GM23338 (cell line): ENCODE results near the gene OR5AR1. TPM values are rescaled to one million over a fixed set of nuclear protein-coding genes. Genes with fewer than 3 reads are reported as not detected.

Experiments used
- ATAC-seq: fragments of 200-7000 bp; cut with Tn5 transposase; 3 replicates; pipeline ENCODE4 v1.9.1; 2020
- DNase-seq: peaks from one replicate; pipeline ENCODE4 v3.0.0-alpha.2; 2015; ENCODE audit warnings: low spot score
- H2AFZ ChIP-seq: fragments of 200-600 bp; sonication (generic); 2 replicates; pipeline ENCODE4 v1.8.0; 2016; ENCODE audit warnings: antibody characterized with exemption, mild to moderate bottlenecking, moderate library complexity
- H3F3A ChIP-seq: fragments of 200-600 bp; sonication (generic); replicated peaks from 2 replicates; pipeline ENCODE4 v1.8.0; 2017; ENCODE audit warnings: antibody characterized with exemption, mixed run types, low read depth
- H3K27ac ChIP-seq: fragments of 200-600 bp; sonication (generic); 2 replicates; pipeline ENCODE4 v1.6.1; 2016; ENCODE audit warnings: low read depth
- H3K27me3 ChIP-seq: fragments of 200-600 bp; sonication (generic); 2 replicates; pipeline ENCODE4 v1.8.0; 2016; ENCODE audit warnings: mild to moderate bottlenecking, mixed run types, moderate library complexity; ENCODE audit not compliant: insufficient read depth
- H3K36me3 ChIP-seq: fragments of 200-600 bp; sonication (generic); 2 replicates; pipeline ENCODE4 v1.8.0; 2016; ENCODE audit warnings: mild to moderate bottlenecking; ENCODE audit not compliant: insufficient read depth
- H3K4me1 ChIP-seq: fragments of 200-600 bp; sonication (generic); 2 replicates; pipeline ENCODE4 v1.8.0; 2016; ENCODE audit warnings: mild to moderate bottlenecking, moderate library complexity; ENCODE audit not compliant: insufficient read depth
- H3K4me2 ChIP-seq: fragments of 200-600 bp; sonication (generic); 2 replicates; pipeline ENCODE4 v1.7.1; 2017; ENCODE audit warnings: mixed run types
- H3K4me3 ChIP-seq: fragments of 200-600 bp; sonication (generic); 2 replicates; pipeline ENCODE4 v1.6.1; 2016; ENCODE audit warnings: mixed run types
- H3K79me2 ChIP-seq: fragments of 200-600 bp; sonication (generic); replicated peaks from 2 replicates; pipeline ENCODE4 v1.8.0; 2017; ENCODE audit warnings: mild to moderate bottlenecking; ENCODE audit not compliant: insufficient read depth
- H3K9me2 ChIP-seq: fragments of 200-600 bp; sonication (generic); 2 replicates; pipeline ENCODE4 v1.8.0; 2017; ENCODE audit not compliant: insufficient read depth
- H4K20me1 ChIP-seq: fragments of 200-600 bp; sonication (generic); replicated peaks from 2 replicates; pipeline ENCODE4 v1.8.0; 2017; ENCODE audit warnings: mild to moderate bottlenecking; ENCODE audit not compliant: insufficient read depth
- H3K27ac Mint-ChIP-seq: 2 replicates; pipeline ENCODE4 v1.8.0; 2020; ENCODE audit warnings: inconsistent platforms, mild to moderate bottlenecking, moderate library complexity, mixed read lengths
- H3K27me3 Mint-ChIP-seq: 3 replicates; pipeline ENCODE4 v1.8.0; 2022; ENCODE audit warnings: low read depth, mild to moderate bottlenecking, moderate library complexity, mixed read lengths, inconsistent platforms; ENCODE audit not compliant: insufficient read depth, poor library complexity
- H3K36me3 Mint-ChIP-seq: 3 replicates; pipeline ENCODE4 v1.8.0; 2021; ENCODE audit warnings: low read depth, mild to moderate bottlenecking, inconsistent platforms, moderate library complexity, mixed read lengths
- H3K4me1 Mint-ChIP-seq: 3 replicates; pipeline ENCODE4 v1.8.0; 2020; ENCODE audit warnings: mild to moderate bottlenecking, inconsistent platforms, mixed read lengths
- H3K4me3 Mint-ChIP-seq: 3 replicates; pipeline ENCODE4 v1.8.0; 2021; ENCODE audit warnings: moderate library complexity, mild to moderate bottlenecking, inconsistent platforms, mixed read lengths
- H3K9me3 Mint-ChIP-seq: 3 replicates; pipeline ENCODE4 v1.8.0; 2020; ENCODE audit warnings: moderate library complexity, mild to moderate bottlenecking, inconsistent platforms, mixed read lengths
- CREB1 ChIP-seq: fragments of 250-450 bp; sonication (Bioruptor Pico); IDR thresholded peaks from 2 replicates; pipeline ENCODE4 v1.5.0; 2020; ENCODE audit warnings: low read depth, mild to moderate bottlenecking, moderate library complexity
- CTCF ChIP-seq, 2 experiments: fragments of 200-600 bp in 1 of 2; sonication (generic) in 1 of 2; conservative IDR thresholded peaks; 2 replicates each; pipeline versions ENCODE4 v1.5.1 to v1.6.1; 2016 to 2017; ENCODE audit warnings: antibody characterized with exemption in 2 of 2, low read depth in 2 of 2, mild to moderate bottlenecking in 2 of 2, moderate library complexity in 1 of 2
- EZH2 ChIP-seq: fragments of 200-600 bp; sonication (generic); IDR thresholded peaks from one replicate; pipeline ENCODE4 v1.8.0; 2017; ENCODE audit warnings: antibody characterized with exemption, mild to moderate bottlenecking, low read depth; ENCODE audit not compliant: unreplicated experiment
- EZH2phosphoT487 ChIP-seq: fragments of 200-600 bp; sonication (generic); IDR thresholded peaks from one replicate; pipeline ENCODE4 v1.8.1; 2018; ENCODE audit warnings: antibody characterized with exemption; ENCODE audit not compliant: unreplicated experiment
- JUNB ChIP-seq: IDR thresholded peaks from one replicate; pipeline ENCODE4 v1.6.1; 2016; ENCODE audit warnings: antibody characterized with exemption; ENCODE audit not compliant: unreplicated experiment
- NANOG ChIP-seq: IDR thresholded peaks from 2 replicates; pipeline ENCODE4 v1.6.1; 2016; ENCODE audit warnings: antibody characterized with exemption, borderline replicate concordance
- POLR2AphosphoS5 ChIP-seq: IDR thresholded peaks from 2 replicates; pipeline ENCODE4 v1.6.1; 2016; ENCODE audit warnings: antibody characterized with exemption, low read depth
- STAT1 ChIP-seq: IDR thresholded peaks from one replicate; pipeline ENCODE4 v1.6.1; 2016; ENCODE audit warnings: antibody characterized with exemption; ENCODE audit not compliant: unreplicated experiment
- ZNF114 ChIP-seq: fragments of 250-450 bp; sonication (Bioruptor Pico); IDR thresholded peaks from 2 replicates; pipeline ENCODE4 v1.5.0; 2020; ENCODE audit warnings: mild to moderate bottlenecking, moderate library complexity
- ZNF331 ChIP-seq: fragments of 250-450 bp; sonication (Bioruptor Pico); IDR thresholded peaks from 2 replicates; pipeline ENCODE4 v1.5.0; 2020; ENCODE audit warnings: low read depth, mild to moderate bottlenecking, moderate library complexity
- ZNF462 ChIP-seq: fragments of 250-450 bp; sonication (Bioruptor Pico); IDR thresholded peaks from 2 replicates; pipeline ENCODE4 v1.5.0; 2020; ENCODE audit warnings: mild to moderate bottlenecking, moderate library complexity
- polyA plus RNA-seq: library from polyadenylated mRNA; unstranded; fragments of >200 nt; fragmentation: Nextera tagmentation; extraction: Ambion mirVana; gene quantifications from 2 replicates; pipeline ENCODE4 v1.2.1, GENCODE V29; 2016
- total RNA-seq: library from RNA; depleted of rRNA; stranded (reverse); fragments of >200 nt; shearing (Covaris generic); gene quantifications from 2 replicates; pipeline ENCODE4 v1.2.3, GENCODE V29; 2014

OR5AR1 gene
- total and polyA plus RNA-seq, 2 experiments from 2014 or later, result not detected

- no peaks in the 10 kb centered on the region for H3K36me3 ChIP-seq
Observed at GRCh38 chr11:56632329-56632728, 31.2 kb upstream of the OR5AR1 start.

DNA sequence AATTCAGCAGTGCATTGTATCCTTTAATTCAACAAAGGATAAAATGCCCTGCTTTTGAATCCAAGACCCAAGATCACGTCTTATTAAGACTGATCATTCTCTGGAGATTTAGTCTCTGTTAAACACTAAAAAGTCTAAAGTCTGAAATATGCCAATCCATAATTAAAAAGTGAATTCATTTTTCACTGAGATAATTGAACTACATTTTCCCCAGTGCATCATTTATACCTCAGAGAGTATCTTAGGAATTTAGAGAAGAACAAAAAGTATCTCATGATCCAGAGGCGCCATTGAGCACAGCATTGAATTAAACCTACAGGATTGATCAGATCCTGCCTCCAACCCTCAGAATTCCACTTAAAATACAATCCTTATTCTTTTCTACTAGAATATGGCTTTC, 26.6 kb upstream of the OR5AR1 start:
- Histone ChIP-seq H3K36me3 (no peaks in the 10 kb centered on the region), H3K79me2 (no peaks in the 10 kb centered on the region), H3K4me2 (no peak overlapping the region), H4K20me1 (no peaks in the 10 kb centered on the region), H3K27me3 (no peaks in the 10 kb centered on the region), H3K9me2 (peaks cover 6% of the 10 kb centered on the region; the same call in 1 of the 2 replicates), H3F3A (no peaks in the 10 kb centered on the region), H2AFZ (no peak overlapping the region), H3K4me1 (no peaks in the 10 kb centered on the region), H3K27ac (no peak overlapping the region), H3K4me3 (no peak overlapping the region)
- Mint-ChIP-seq H3K36me3 (no peaks in the 10 kb centered on the region), H3K4me3 (no peak overlapping the region), H3K27me3 (no peaks in the 10 kb centered on the region), H3K4me1 (no peaks in the 10 kb centered on the region), H3K9me3 (no peaks in the 10 kb centered on the region; the same call in 2 of the 3 replicates), H3K27ac (no peak overlapping the region)
- ATAC-seq (no peak), DNase-seq (no peak)
- TF ChIP-seq STAT1, result no peak
- no peak for TF ChIP-seq CTCF (conservative IDR thresholded peaks at IDR 0.05; ENCODE audit: low read depth in 2 of 2)
- no peak for TF ChIP-seq JUNB
- no peak for TF ChIP-seq CREB1 (CRISPR knock-in tag)
- TF ChIP-seq POLR2AphosphoS5, result no peak
- TF ChIP-seq ZNF331 (CRISPR knock-in tag), result no peak
- no peak for TF ChIP-seq EZH2
- TF ChIP-seq NANOG, result no peak
- no peak for TF ChIP-seq ZNF114 (CRISPR knock-in tag)
- TF ChIP-seq ZNF462 (CRISPR knock-in tag), result no peak
- no peak for TF ChIP-seq EZH2phosphoT487

More at GRCh38 chr11:56632329-56632728, 31.2 kb upstream of the OR5AR1 start:
- H3K27me3 ChIP-seq, result no peaks in the 10 kb centered on the region
- no peaks in the 10 kb centered on the region for H3K4me1 Mint-ChIP-seq
- H3K27ac ChIP-seq, result no peak overlapping the region
- no peak overlapping the region for H3K4me3 Mint-ChIP-seq
- no peaks in the 10 kb centered on the region; the same call in 1 of the 2 replicates for H3K9me2 ChIP-seq
- TF ChIP-seq CREB1 (CRISPR knock-in tag), result no peak
- TF ChIP-seq POLR2AphosphoS5, result no peak
- no peak for TF ChIP-seq EZH2phosphoT487
- H3K27ac Mint-ChIP-seq, result no peak overlapping the region
- H3K4me3 ChIP-seq, result no peak overlapping the region
- H3F3A ChIP-seq, result no peaks in the 10 kb centered on the region
- ATAC-seq (no peak), DNase-seq (no peak)
- H3K27me3 Mint-ChIP-seq, result no peaks in the 10 kb centered on the region
- no peaks in the 10 kb centered on the region for H3K36me3 Mint-ChIP-seq
- no peaks in the 10 kb centered on the region for H3K9me3 Mint-ChIP-seq
- no peak overlapping the region for H3K4me2 ChIP-seq
- no peaks in the 10 kb centered on the region for H3K79me2 ChIP-seq
- no peaks in the 10 kb centered on the region for H3K4me1 ChIP-seq
- no peaks in the 10 kb centered on the region for H4K20me1 ChIP-seq
- no peak overlapping the region for H2AFZ ChIP-seq
